GM12891 (cell line): ENCODE measurements around the gene ANKRD1.
A peak's percentile ranks its signal among the peaks of the same experiment; 100 is the strongest.
"Not testable (repeated sequence)": the region's sequence is repeated elsewhere in the genome, so short reads cannot be mapped to it uniquely, and the experiment has no call there.

Experiments used
- DNase-seq: peaks from one replicate; pipeline ENCODE4 v3.0.0; 2011; ENCODE audit warnings: low spot score; ENCODE audit not compliant: insufficient read length
- FAIRE-seq: peaks from 2 replicates; lab custom pipeline; 2011; peaks lifted over from hg19 to GRCh38; lab: Jason Lieb, UNC
- PAX5 ChIP-seq: IDR thresholded peaks from 2 replicates; pipeline ENCODE4 v1.6.1; 2011; ENCODE audit warnings: low read length, moderate library complexity, mild to moderate bottlenecking; ENCODE audit not compliant: insufficient read depth, severe bottlenecking
- POLR2A ChIP-seq: IDR thresholded peaks from 2 replicates; pipeline ENCODE4 v1.6.1; 2011; ENCODE audit warnings: low read depth, low read length, control low read depth
- POLR2AphosphoS5 ChIP-seq: IDR thresholded peaks from 2 replicates; pipeline ENCODE4 v1.6.1; 2011; ENCODE audit warnings: low read depth, low read length, control low read depth
- POU2F2 ChIP-seq: IDR thresholded peaks from 2 replicates; pipeline ENCODE4 v1.6.1; 2011; ENCODE audit warnings: low read depth, mild to moderate bottlenecking, control low read depth, low read length, moderate library complexity
- SPI1 ChIP-seq: IDR thresholded peaks from 2 replicates; pipeline ENCODE4 v1.6.1; 2011; ENCODE audit warnings: low read depth, low read length, control low read depth
- TAF1 ChIP-seq: IDR thresholded peaks from 2 replicates; pipeline ENCODE4 v1.6.1; 2011; ENCODE audit warnings: low read depth, low read length, control low read depth

ANKRD1 gene

DNA sequence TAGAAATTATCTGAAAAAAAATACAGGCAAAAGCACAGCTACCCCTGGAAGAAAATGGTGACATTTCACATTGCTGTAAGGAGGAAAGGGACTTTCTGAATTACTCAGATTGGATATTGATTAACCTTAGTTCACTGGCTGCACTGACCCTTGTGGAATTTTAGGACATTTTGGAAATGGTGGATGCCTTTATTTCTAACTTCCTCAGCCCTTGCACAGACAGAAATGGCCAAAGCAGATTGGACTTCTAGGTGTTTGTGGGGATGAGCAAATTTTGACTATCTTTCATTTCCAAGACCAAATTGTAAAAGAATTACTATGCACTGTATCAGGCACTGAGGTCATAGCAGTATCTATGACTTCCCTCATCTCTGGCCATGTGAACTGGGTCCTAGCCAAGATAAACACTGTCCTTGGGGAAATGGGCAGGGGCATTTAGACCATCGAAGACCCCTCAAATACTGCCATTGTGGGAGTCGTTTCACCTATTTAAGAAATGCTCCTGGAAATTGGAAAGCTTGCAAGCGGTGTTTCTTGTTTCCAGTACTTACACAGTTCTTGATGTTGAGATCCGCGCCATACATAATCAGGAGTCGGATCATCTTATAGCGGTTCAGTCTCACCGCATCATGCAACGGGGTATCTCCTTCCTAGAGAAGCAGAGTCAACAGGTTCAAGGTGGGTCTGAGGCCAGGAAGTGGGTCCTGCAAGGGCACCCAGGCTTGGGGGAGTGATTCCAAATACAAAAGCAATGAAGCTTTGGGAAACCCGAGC is 5.7 kb downstream of the ANKRD1 start:
- DNase-seq (no peak), FAIRE-seq (no peak)
- no peak for TF ChIP-seq SPI1
- TF ChIP-seq PAX5, result no peak
- TF ChIP-seq POU2F2, result no peak
- no peak for TF ChIP-seq TAF1
- TF ChIP-seq POLR2A, result no peak
- TF ChIP-seq POLR2AphosphoS5, result no peak

DNA sequence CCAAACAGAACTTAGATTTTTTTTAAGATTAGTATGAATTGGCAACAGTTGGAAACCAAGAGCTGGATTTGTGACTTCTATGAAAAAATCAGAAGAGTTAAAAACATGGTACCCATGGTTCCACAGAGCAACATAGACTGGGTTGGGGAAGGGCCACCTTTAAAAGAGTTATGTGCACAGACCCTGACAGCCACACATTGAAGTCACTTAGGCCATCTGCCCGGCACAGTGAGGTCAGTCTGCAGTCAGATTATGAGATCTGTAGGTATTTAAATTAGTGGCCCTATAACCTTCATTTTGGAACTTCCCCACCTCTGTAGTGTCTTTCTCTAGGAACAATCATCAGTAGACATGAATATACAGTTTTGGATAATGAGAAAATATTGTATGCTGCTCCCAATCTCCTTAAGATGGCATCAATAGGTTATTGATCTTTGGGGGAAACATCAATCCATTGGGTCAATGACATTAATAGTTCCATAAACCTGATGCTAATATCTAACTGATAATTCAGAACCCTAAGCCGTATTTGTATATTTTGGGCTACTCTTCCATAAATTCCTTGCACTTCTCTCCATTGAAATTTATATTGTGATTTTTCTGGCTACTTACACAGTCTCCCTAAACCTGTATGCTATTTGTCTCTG is 7.0 kb downstream of the ANKRD1 start:
- TF ChIP-seq POLR2AphosphoS5 (no peak), PAX5 (no peak), SPI1 (no peak), TAF1 (no peak), POLR2A (no peak), POU2F2 (no peak)
- no peak for DNase-seq
- FAIRE-seq, result no peak

DNA sequence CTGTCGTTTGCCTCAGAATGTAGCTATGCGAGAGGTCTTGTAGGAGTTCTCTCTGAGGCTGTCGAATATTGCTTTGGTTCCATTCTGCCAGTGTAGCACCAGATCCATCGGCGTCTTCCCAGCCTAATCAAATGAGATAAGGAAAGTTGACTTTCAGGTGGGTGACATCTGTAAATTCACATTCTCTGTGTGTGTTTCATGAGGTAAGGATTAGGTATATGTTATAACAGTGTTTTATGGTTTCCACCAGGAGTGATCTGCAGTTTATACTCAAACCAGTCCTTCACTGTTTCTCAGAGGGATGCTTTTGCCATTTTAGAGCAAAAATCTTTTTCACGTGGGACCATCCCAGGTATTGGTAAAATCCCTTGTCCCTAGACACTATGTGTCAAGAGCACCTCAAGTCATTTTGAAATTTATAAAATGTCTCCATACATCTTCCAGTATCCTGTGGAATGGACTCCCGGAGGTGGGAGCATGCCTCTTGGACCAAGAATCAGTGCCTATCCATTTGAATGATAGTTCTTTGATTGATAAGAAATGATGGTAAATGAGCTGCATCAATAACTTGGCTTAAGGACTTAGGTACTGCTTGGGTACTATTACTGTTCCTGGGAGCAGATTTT is 7.9 kb downstream of the ANKRD1 start:
- peak; percentile 35 for FAIRE-seq
- no peak for DNase-seq
- TF ChIP-seq POLR2AphosphoS5 (no peak), TAF1 (no peak)

DNA sequence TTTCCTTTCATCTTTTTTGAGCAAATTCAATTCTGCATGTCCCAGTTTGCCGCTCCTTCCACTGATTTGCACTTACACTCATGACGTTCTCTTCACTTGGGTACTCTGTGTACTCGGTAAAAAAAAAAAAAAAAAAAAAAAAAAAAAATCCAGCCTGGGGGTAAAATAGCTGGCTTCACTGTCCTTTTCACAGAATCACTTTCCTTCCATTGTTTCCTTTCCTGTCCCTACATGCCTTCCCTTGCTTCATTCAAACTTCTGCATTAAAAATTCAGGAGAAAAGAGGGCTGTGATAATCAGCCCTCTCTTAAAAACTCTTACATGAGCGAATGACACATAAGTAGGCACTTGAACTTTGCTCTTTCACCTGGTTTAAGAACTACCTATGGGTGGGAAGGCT is 8.7 kb downstream of the ANKRD1 start:
- no peak for FAIRE-seq
- DNase-seq, result no peak
- no peak for TF ChIP-seq POU2F2

DNA sequence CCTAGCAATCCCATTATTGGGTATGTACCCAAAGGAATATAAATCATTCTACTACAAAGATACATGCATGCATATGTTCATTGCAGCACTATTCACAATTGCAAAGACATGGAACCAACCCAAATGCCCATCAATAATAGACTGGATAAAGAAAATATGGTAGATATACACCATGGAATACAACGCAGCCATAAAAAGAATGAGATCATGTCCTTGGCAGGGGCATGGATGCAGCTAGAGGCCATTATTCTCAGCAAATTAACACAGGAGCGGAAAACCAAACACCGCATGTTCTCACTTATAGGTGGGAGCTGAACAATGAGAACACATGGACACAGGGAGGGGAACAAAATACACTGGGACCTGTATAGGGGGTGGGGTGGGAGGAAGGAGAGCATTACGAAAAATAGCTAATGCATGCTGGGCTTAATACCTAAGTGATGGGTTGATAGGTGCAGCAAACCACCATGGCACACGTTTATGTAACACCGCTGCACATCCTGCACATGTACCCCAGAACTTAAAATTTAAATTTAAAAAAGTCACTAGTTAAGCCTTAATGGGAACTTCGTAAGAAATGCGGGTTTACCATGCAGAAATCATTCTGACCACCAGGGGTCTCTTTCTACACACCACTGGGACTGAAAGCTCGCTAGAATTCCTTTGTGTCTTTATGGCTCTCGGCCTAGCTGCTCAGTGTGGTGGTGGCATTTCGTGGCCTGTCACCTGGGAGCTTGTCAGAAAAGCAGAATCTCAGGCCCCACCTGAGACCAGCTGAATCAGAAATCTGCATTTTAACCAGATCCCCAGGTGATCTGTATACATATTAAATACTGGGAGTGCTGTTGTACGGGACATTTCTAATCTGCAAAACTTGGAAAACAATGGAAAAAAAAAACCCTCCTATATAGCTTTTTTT is 9.5 kb downstream of the ANKRD1 start:
- FAIRE-seq (peak; percentile 68), DNase-seq (peak; percentile 6)

DNA sequence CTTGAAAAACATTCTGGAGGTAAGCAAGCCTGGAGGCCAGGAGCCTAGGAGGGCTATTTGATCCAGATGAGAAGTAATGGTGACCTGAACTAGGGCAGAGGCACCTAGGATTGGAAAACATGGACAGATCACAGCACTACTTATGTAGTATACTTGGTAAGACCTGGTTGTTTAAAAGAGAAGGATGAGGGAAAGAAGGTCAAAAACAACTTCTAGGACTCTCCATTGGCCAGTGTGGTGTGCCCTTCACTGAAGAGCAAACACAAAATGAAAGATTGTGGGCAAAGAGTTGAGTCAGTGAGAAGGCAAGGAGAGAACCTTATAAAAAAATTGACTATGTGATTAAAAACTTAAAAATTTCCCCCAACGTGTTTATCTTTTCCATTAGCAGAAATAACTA is 14.3 kb downstream of the ANKRD1 start:
- FAIRE-seq, result no peak
- TF ChIP-seq SPI1 (no peak), POLR2A (no peak), TAF1 (no peak), PAX5 (no peak), POLR2AphosphoS5 (no peak), POU2F2 (no peak)
- DNase-seq, result no peak

More for the DNA sequence above, 9.5 kb downstream of the ANKRD1 start:
- TF ChIP-seq PAX5 (no peak), POU2F2 (no peak), TAF1 (no peak), POLR2AphosphoS5 (no peak), POLR2A (no peak), SPI1 (no peak)

DNA sequence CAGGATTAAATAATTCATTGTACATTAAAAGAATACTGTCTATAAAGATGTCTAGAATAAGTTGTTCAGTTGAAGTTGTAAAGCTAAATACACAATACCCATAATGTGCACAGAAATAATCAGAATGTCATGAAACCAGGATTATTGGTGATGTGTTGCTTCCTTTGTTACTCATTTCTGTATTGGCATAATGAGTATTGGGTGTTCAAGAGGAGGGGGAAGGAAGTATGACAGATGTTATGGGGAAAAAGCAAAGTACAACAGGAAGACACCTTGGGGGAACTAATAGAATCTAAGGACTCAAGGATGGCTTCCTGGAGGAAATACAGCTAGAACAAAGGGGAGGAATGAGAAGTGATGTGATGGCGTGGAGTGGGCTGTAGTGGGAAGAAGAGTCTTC is 15.0 kb downstream of the ANKRD1 start:
- no peak for TF ChIP-seq PAX5
- no peak for TF ChIP-seq SPI1
- TF ChIP-seq POU2F2, result no peak
- no peak for TF ChIP-seq POLR2AphosphoS5
- TF ChIP-seq POLR2A, result no peak
- no peak for TF ChIP-seq TAF1
- peak; percentile 40 for FAIRE-seq
- no peak for DNase-seq

DNA sequence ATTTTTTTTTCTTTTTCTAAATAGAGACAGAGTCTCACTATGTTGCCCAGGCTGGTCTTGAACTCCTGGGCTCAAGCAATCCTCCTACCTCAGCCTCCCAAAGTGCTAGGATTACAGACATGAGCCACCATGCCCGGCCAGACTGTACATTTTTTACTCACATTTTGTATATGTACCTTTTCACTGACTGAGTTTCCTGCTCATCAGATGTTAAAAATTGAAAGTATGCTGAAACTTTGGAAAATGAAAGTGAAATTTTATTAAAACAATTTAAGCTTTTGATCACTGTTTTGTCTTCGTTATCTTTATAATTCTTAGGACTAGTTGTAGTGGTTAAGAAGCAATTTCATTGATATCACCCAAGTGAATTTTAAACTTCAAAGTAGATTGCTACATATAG is 24.0 kb downstream of the ANKRD1 start:
- not testable (repeated sequence) for FAIRE-seq, DNase-seq

DNA sequence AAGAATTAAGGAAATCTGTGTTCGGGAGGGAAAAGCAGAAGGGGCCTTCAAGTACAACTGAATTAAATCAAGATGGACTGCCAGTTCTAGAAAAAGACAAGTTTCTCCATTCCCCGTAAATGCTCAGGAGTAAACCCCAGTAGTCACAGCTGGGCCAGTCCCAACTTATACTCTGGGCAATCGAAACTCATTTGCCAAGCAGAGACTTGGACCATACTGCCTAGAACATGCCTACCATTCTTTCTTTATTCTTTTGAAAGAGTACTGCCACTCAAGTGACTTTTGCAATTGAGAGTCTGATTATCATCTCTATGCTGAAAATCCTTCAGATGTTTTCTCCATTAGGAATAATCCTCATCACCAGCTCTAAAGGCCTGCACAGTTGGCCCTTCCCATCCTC is 27.7 kb downstream of the ANKRD1 start:
- DNase-seq, result no peak
- TF ChIP-seq POLR2AphosphoS5 (no peak), POU2F2 (no peak), PAX5 (no peak), TAF1 (no peak), SPI1 (no peak), POLR2A (no peak)
- FAIRE-seq, result no peak

DNA sequence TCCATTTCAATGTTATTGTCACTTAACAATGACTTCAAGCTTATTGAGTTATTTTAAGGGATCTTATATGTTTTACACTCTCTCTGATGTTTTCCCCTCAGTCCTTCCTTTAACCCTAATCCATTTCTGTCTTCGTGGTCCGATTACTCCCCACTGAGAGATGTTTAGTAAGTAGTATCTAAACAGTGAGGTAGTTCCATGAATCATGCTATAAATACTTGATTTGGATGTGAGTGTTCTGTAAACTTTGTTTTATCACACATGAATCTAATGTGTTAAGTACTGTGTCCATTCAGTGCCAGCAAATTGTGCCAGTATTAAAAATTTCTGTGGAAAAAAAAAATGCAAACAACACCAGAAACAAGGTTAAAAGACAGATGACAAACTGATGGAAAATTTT is 30.5 kb downstream of the ANKRD1 start:
- FAIRE-seq (no peak), DNase-seq (no peak)
- no peak for TF ChIP-seq POLR2AphosphoS5
- TF ChIP-seq PAX5, result no peak
